Calu3 (cell line): ENCODE measurements around the gene CHMP1B. TPM values are rescaled to one million over a fixed set of nuclear protein-coding genes. Genes with fewer than 3 reads are reported as not detected.
"Not testable (repeated sequence)": the region's sequence is repeated elsewhere in the genome, so short reads cannot be mapped to it uniquely, and the experiment has no call there.

Experiments used
- BruUV-seq: library from RNA; stranded (reverse); fragments of 400-500 nt; replicated peaks from 2 replicates; lab custom pipeline; 2021; lab: Mats Ljungman, UMichigan
- CTCF ChIA-PET: fragments of 300-600 bp; sonication (Branson Sonifier 250); formaldehyde crosslinking; loops from one replicate; lab custom pipeline; 2022; ENCODE audit warnings: antibody characterized with exemption; lab: Charles Lee
- DNase-seq: peaks from one replicate; pipeline ENCODE4 v3.0.0; 2022
- H3K27ac Mint-ChIP-seq: one replicate; pipeline ENCODE4 v1.8.0; 2022; ENCODE audit warnings: mixed read lengths; ENCODE audit not compliant: unreplicated experiment
- H3K27me3 Mint-ChIP-seq: one replicate; pipeline ENCODE4 v1.8.0; 2022; ENCODE audit warnings: mixed read lengths; ENCODE audit not compliant: unreplicated experiment
- H3K36me3 Mint-ChIP-seq: one replicate; pipeline ENCODE4 v1.8.0; 2022; ENCODE audit warnings: mild to moderate bottlenecking, moderate library complexity, mixed read lengths; ENCODE audit not compliant: insufficient read depth, unreplicated experiment
- H3K4me1 Mint-ChIP-seq: one replicate; pipeline ENCODE4 v1.8.0; 2022; ENCODE audit warnings: mild to moderate bottlenecking, low read depth, mixed read lengths; ENCODE audit not compliant: unreplicated experiment
- H3K4me3 Mint-ChIP-seq: one replicate; pipeline ENCODE4 v1.8.0; 2022; ENCODE audit warnings: mild to moderate bottlenecking, low read depth, moderate library complexity, mixed read lengths; ENCODE audit not compliant: unreplicated experiment
- H3K9me3 Mint-ChIP-seq: one replicate; pipeline ENCODE4 v1.8.0; 2022; ENCODE audit warnings: low read depth, mixed read lengths; ENCODE audit not compliant: unreplicated experiment
- CTCF ChIP-seq: fragments of 200-600 bp; IDR thresholded peaks from one replicate; pipeline ENCODE4 v1.8.0; 2022; ENCODE audit warnings: antibody characterized with exemption; ENCODE audit not compliant: unreplicated experiment
- intact Hi-C: fragments of 100-400 bp; cut with micrococcal nuclease; formaldehyde crosslinking; loops from one replicate; pipeline ENCODE4 v1.10.0; 2022; ENCODE audit not compliant: unreplicated experiment
- total RNA-seq: library from RNA; stranded (reverse); gene quantifications from 2 replicates; pipeline ENCODE4 v1.2.3, GENCODE V29; 2022

Gene CHMP1B
- total RNA-seq, 1 experiment from 2014 or later: 44.4 TPM

GRCh38 chr18:11891737-11892136, 40.5 kb downstream of the CHMP1B start:
- no peak overlapping the region for H3K4me3 Mint-ChIP-seq
- peaks cover 14% of the 10 kb centered on the region for H3K4me1 Mint-ChIP-seq
- no peaks in the 10 kb centered on the region for H3K9me3 Mint-ChIP-seq
- intact Hi-C loops: no loop called here
- no peak for TF ChIP-seq CTCF
- BruUV-seq: no TSS peak
- H3K36me3 Mint-ChIP-seq: peaks cover 4% of the 10 kb centered on the region
- no peak for DNase-seq
- CTCF ChIA-PET: no interaction called here
- H3K27ac Mint-ChIP-seq: no peak overlapping the region
- no peaks in the 10 kb centered on the region for H3K27me3 Mint-ChIP-seq

GRCh38 chr18:11892438-11892837, 41.2 kb downstream of the CHMP1B start:
- H3K9me3 Mint-ChIP-seq, H3K4me3 Mint-ChIP-seq, H3K27me3 Mint-ChIP-seq, H3K4me1 Mint-ChIP-seq, H3K36me3 Mint-ChIP-seq, H3K27ac Mint-ChIP-seq, BruUV-seq, intact Hi-C loops, DNase-seq: not testable (repeated sequence)
- CTCF ChIA-PET: interaction anchor here (0.7 kb wide), 2 partner anchors 146 to 156 kb away, joined by 3 to 5 read pairs; no protein-coding TSS in a partner anchor

- no peaks in the 10 kb centered on the region for H3K36me3 Mint-ChIP-seq
- no TSS peak for BruUV-seq
- H3K4me3 Mint-ChIP-seq: no peak overlapping the region
- CTCF ChIA-PET: no interaction called here
- intact Hi-C loops: no loop called here
- DNase-seq: no peak
- H3K27me3 Mint-ChIP-seq: no peaks in the 10 kb centered on the region
- H3K27ac Mint-ChIP-seq: no peak overlapping the region
- H3K9me3 Mint-ChIP-seq: no peaks in the 10 kb centered on the region
- H3K4me1 Mint-ChIP-seq: no peaks in the 10 kb centered on the region
- TF ChIP-seq CTCF: no peak
These were observed 46.6 kb downstream of the CHMP1B start for GRCh38 chr18:11897781-11898180.

GRCh38 chr18:11899063-11899462, 47.9 kb downstream of the CHMP1B start:
- Mint-ChIP-seq H3K36me3 (no peaks in the 10 kb centered on the region), H3K4me1 (peaks cover 6% of the 10 kb centered on the region), H3K4me3 (no peak overlapping the region), H3K27me3 (no peaks in the 10 kb centered on the region), H3K9me3 (no peaks in the 10 kb centered on the region), H3K27ac (no peak overlapping the region)
- DNase-seq: no peak
- no peak for TF ChIP-seq CTCF
- CTCF ChIA-PET: no interaction called here
- intact Hi-C loops: no loop called here
- BruUV-seq: no TSS peak

GRCh38 chr18:11901826-11902438, 50.7 kb downstream of the CHMP1B start:
- no peak overlapping the region for H3K4me3 Mint-ChIP-seq
- no peaks in the 10 kb centered on the region for H3K9me3 Mint-ChIP-seq
- intact Hi-C loops: no loop called here
- peaks cover 2% of the 10 kb centered on the region for H3K36me3 Mint-ChIP-seq
- no peak for DNase-seq
- H3K27ac Mint-ChIP-seq: no peak overlapping the region
- H3K4me1 Mint-ChIP-seq: peaks cover 9% of the 10 kb centered on the region
- H3K27me3 Mint-ChIP-seq: no peaks in the 10 kb centered on the region
- no TSS peak for BruUV-seq
- CTCF ChIA-PET: no interaction called here
- no peak for TF ChIP-seq CTCF
